Right renal cortex interstitium (tissue), 3 donors: Measurements from ENCODE around the gene PIGB. TPM values are rescaled to one million over a fixed set of nuclear protein-coding genes. Genes with fewer than 3 reads are reported as not detected.
"Not testable (repeated sequence)": the region's sequence is repeated elsewhere in the genome, so short reads cannot be mapped to it uniquely, and the experiment has no call there.

Experiments used
- DNase-seq, 3 donors: peaks; one replicate each; pipeline ENCODE4 v3.0.0-alpha.2; 2013; ENCODE audit warnings: low read depth in 3 of 3, low spot score in 2 of 3
- polyA plus RNA-seq, 3 donors: library from polyadenylated mRNA; unstranded; fragments of 120-200 nt; gene quantifications; one replicate each; pipeline ENCODE4 v1.2.1, GENCODE V29; 2013; ENCODE audit not compliant: insufficient read length in 3 of 3

PIGB gene
- polyA plus RNA-seq, 3 donors: 17.6 to 19.7 (median 18.3) TPM

DNA sequence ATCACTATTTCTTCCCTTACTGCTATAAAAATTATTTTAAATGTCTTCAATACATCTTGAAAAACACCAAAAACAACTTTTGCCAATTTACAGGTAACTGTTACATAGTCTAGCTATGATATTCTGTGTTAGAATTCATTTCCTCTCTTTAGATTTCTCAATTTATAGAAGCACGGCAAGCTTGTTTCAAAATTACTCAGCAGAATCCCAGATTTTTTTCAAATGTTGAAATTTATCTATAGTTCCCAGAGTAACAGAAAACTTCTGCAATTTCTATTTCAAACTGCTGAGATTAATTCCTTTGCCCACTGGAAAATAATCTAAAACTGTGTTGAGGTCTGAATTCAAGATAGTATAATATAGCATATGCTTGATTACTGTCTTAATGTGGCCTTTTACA lies 48.0 kb downstream of the PIGB start:
- no peak for DNase-seq

DNA sequence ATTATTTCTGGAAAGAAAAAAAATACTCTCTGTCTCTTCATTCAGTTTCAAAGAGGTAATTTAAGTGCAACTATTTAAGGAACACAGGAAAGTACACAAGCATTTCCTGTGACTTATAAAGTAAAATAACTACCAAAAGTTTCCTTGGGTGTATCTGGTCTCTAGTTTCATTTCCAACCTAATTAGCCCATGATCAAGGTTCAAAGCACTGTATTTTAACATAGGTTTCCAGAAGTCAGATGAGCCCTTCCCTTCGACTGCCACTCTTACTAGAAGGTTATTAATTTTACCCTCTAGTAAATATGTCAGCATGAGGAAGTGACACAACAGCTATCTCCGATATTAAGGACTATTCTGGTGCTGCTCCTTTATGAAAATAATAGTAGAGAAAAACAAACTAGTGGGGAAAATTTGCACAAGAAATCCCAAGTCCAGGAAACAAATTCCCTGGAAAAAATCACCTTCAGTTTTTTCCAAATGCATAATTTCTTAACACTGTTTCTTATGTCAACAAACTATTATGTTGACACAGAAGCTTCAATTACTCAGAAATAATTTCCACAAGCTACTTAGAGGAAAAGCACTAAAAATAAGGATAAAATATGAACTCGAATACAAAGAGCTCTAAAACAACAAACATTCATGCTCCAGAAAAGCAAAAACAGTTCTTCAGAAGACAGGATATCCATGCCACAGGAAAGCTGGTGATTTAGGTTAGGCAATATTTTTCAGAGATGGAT lies 53.8 kb downstream of the PIGB start:
- DNase-seq: no peak

DNA sequence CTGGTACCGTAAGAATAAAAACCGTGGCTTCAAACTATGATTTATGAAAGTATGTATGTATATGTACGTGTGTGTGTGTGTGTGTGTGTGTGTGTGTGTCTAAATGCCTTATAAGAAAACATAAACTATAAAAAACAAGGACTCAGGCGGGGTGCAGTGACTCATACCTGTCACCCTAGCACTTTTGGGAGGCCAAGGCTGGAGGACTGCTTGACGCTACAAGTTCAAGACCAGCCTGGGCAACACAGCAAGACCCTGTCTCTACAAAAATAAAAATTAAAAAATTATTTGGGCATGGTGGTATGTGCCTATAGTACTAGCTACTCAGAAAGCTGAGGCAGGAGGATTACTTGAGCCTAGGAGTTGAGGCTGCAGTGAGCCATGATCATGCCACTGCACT lies 60.1 kb downstream of the PIGB start:
- no peak for DNase-seq

DNA sequence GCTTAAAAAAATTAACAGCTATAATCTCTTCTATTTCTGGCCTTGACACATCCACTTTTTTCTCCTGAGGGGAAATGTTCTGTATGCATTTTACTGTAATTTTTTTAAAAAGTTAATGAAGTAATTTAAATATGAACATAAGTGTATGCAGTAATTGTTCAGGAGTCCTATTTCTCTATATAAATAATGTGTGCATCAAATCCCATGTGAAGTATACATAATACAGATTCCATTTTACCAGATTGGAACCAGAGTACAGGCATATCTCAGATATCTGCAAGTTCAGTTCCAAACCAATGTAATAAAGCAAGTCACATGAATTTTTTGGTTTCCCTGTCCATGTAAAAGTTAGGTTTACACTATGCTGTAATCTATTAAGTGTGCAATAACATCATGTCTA lies 62.6 kb downstream of the PIGB start:
- no peak for DNase-seq

DNA sequence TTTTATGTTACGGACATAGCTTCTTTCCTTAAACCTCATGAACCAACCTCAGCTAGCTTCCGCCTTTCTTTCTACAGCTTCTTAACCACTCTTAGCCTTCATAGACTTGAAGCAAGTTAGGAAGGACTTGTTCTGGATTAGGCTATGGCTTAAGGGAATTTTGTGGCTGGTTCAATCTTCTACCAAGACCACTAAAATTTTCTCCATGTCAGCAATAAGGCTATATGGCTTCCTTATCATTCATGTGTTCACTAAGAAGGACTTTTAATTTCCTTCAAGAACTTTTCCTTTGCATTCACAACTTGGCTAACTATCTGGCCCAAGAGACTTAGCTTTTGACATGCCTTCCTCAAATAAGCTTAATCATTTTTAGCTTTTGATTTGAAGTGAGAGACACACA lies 64.7 kb downstream of the PIGB start:
- DNase-seq: no peak

DNA sequence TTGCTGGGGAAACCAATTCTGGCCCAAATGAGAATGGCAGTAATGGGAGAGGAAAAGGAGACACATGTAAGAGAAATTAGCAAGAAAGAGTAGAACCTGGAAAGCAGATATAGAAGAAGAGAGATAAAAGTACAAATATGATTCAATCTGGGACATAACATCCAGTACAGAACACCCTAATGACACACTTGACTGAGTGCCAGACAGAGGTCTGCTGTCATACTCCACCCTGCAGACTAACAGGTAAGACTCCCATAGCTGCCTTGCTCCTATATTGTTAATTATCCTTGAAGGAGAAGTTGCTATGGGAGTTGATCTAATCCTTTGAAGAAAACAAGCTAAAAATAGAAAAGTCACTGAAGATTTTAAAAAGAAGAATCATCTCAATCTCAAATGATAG lies 68.0 kb downstream of the PIGB start:
- DNase-seq: no peak

DNA sequence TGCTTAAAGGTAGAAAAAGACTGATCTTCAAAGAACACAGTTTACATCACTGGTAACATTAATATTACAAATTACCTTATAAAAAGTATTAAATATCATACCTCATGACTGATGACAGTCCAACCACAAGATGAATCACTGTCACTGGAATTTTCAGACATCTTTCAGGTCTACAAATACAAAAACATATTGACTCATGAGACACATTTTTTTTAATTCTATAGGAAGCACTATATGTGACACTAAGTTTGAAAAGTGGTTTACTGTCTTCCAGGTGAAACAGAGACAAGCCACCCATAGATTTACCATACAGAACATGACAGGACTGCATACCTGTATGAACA lies 70.2 kb downstream of the PIGB start:
- no peak for DNase-seq

DNA sequence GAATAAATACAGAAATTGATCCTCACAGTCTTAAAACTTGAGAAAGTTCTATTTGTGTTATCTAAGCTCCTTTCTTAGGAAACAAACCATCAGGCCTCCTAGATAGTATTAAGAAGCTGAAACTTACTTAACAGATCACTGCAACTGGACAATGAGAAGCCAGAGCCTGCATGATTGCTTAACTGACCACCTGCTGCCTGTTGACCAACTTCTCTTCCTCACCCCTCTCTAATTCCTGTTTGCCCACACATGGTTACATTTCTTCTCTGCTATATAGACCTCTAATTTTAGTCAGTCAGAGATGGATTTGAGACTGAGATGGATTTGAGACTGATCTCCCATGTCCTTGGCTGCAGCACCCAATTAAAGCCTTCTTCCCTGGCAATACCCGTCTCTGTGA lies 75.7 kb downstream of the PIGB start:
- no peak for DNase-seq

DNA sequence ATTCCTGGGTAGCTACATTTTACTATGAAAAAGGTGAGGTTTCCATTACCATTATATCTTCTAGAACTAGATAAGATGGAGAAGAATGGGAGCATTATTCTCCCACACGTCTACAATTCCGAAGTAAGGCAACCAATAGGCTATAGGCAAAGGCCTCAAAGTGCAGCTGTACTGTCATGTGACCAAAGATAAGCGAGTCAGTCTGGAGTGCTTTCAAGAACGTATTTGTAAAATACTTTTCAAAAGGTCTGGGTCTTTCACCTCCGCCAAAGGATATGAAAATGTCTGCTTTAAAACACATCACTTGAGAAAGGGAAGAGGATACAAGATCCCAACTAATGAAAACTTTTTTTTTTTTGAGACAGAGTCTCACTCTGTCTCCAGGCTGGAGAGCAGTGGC lies 79.2 kb downstream of the PIGB start:
- DNase-seq: no peak

DNA sequence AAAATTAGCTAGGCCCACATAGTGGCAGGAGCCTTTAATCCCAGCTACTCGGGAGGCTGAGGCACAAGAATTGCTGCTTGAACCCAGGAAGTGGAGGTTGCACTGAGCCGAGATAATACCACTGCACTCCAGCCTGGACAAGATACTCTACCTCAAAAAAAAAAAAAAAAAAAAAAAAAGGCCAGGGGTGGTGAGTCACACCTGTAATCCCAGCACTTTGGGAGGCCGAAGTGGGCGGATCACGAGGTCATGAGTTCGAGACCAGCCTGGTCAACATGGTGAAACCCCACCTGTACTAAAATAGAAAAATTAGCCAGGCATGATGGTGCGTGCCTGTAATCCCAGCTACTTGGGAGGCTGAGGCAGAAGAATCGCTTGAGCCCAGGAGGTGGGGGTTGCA lies 81.0 kb downstream of the PIGB start:
- not testable (repeated sequence) for DNase-seq

DNA sequence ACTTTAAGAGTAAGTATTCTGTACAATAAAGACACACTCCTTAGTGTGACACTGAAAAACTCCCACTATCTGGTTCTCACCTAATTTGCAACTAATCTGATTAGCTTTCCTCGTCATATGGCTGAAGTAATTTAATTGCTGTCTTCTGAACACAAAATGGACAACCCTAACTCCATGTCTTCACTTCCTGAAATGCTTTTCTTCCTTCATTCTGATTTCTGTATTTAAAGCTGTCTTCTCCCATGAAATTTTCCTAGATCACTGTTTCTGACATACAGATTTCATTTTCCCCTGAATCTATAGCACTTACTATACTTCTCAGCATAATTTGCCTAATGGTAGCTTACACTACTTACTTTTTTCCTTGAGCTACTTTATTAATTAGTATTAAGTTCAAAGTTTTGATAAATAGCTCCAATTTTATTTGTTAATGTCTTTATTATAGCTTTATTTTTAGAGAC lies 82.8 kb downstream of the PIGB start:
- no peak for DNase-seq

DNA sequence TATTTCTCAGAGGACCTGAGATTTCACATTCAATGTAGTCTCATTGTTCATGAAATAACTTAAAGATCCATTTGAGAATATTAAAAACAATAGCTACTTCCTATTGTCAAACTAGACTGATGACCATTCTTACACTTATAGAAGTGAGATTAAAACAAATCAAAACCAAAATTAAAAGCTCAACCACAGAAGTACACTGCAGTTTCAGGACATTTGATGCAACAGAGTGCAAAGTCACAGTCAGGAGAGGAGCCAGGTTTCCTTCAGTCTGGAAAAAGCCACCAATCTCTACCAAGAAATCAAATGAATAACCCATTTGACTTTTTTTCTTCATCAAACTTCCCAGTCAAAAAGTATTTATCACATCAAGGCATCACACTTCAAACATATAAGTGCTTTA lies 83.7 kb downstream of the PIGB start:
- DNase-seq: no peak

DNA sequence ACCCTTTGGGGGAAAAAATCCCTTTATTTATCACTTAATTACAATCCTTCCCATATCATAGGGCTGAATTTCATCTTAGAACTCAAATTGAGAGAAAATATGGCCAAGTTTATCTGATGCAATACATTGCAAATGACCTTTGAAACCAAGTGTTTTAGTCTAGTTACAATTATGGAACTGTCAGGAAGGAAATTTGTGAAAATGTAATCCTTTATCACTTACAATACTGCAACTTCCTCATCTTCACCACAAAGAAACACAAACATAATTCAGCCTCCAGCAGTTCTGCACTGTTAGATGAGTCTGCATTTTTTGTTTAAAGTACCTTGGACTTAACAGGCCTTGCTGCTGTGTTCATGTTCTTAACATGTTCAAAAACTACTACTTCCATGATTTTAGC lies 84.5 kb downstream of the PIGB start:
- DNase-seq: no peak

Other genes with a start within 250 kb of the PIGB start
- gene RSL24D1, start 122.3 kb upstream of the PIGB start, polyA plus RNA-seq: 100 to 1,000 TPM; 131 to 145 (median 139) TPM
- 10 to 100 TPM; 15.9 to 19.2 (median 18.7) TPM for gene RAB27A, start 29.4 kb upstream of the PIGB start, polyA plus RNA-seq
- gene PIGBOS1, start 99 bp upstream of the PIGB start, polyA plus RNA-seq: 10 to 100 TPM; 15.2 to 17.1 (median 16.1) TPM
- gene CCPG1, start 89.1 kb downstream of the PIGB start, polyA plus RNA-seq: 10 to 100 TPM; 59.3 to 66.0 (median 59.5) TPM
- 1 to 10 TPM; 6.3 to 8.1 (median 6.7) TPM for gene PIERCE2, start 89.3 kb downstream of the PIGB start, polyA plus RNA-seq
- 10 to 100 TPM in 2 of 3 donors, 1 to 10 TPM in 1; 9.5 to 10.2 (median 10.2) TPM for gene DNAAF4, start 189.0 kb downstream of the PIGB start, polyA plus RNA-seq